Measurements from ENCODE around the gene KASH5.

Gene KASH5

GRCh38 chr19:49348305-49349189, 39.5 kb upstream of the KASH5 start:
- DNase-seq = no peak
- TF ChIP-seq GATA1 (IDR thresholded peaks at IDR 0.05; ENCODE audit: low read depth, low read length) (no peak), POLR2A (IDR thresholded peaks at IDR 0.05; ENCODE audit: low read length) (no peak)

DNA sequence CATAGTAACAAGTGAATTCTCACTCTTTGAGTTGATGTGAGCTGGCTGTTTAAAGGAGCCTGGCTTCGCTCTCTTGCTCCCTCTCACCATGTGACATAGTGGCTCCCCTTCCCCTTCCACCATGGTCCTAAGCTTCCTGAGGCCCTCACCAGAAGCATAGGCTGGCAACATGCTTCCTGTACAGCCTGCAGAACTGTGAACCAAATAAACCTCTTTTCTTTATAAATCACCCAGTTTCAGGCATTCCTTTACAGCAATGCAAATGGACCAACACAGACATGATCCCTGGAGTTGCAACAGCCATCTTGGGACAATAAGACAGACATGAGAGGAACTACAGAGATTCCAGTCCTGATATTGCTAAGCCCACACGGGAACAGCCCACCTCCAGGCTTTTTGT, 38.5 kb upstream of the KASH5 start:
- TF ChIP-seq POLR2A (IDR thresholded peaks at IDR 0.05; ENCODE audit: low read length) (no peak), GATA1 (IDR thresholded peaks at IDR 0.05; ENCODE audit: low read depth, low read length) (no peak)
- no peak for DNase-seq

DNA sequence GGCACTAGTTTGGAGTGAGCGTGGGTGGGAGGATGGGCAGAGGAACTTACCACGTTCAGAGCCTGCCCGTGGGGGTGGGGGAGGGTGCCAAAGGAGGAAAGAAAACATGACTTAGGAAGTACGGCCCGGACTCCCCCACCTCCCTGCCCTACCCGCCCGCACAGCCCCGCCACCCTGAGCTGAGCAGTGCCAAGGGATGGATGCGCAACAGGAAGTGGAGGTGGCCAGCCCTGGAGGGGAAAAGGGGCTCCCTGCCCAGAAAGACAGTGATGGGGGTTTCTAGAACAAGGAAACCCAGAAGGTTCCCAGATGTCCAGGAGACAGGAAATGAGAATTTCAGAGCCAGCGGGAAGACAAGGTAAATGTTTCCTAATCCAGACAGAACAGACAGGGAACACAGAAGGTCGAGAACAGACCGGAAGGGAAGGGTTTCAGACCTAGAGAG, 32.1 kb upstream of the KASH5 start:
- DNase-seq = no peak
- TF ChIP-seq POLR2A (IDR thresholded peaks at IDR 0.05; ENCODE audit: low read length) = no peak

DNA sequence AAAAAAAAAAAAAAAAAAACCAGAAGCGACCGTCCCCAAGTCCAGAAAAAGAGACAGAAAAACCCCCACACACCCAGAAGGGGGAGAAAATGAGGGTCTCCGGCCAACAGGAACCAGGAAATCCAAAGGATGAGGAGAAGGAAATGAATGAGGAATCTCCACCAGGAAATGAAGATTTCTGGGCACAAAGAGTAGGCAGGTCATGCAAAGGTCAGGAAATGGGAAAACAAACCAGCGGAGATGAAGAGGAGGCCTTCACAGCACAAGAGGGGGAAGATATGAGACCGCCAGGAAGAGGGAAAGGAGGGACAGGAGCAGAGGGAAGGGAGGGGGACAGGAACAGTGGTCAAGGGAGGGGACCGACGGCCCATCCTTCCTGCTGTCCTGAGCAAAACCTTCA, 31.7 kb upstream of the KASH5 start:
- TF ChIP-seq POLR2A (IDR thresholded peaks at IDR 0.05; ENCODE audit: low read length) = no peak
- no peak for TF ChIP-seq GATA1 (IDR thresholded peaks at IDR 0.05; ENCODE audit: low read depth, low read length)
- DNase-seq = no peak

DNA sequence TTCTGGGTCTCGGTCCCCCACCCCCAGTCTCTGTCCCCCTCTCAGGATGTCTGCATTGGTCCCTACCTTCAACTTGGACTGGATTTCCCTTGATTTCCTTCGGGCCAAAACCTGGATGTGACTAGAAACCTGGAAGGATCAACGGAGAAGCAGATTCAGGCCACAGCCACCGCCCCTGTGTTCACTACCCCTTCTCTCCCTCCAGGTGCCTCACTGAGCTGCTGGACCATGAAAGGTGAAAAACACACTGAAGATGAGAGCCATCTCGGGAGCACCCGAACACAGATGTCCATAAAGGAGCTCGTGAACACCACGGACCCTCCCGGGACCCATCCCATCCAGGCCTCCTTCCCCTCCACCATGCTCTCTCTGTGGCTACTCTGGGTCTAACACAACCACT, 30.9 kb upstream of the KASH5 start:
- no peak for DNase-seq
- TF ChIP-seq GATA1 (IDR thresholded peaks at IDR 0.05; ENCODE audit: low read depth, low read length) = no peak
- TF ChIP-seq POLR2A (IDR thresholded peaks at IDR 0.05; ENCODE audit: low read length) = no peak

DNA sequence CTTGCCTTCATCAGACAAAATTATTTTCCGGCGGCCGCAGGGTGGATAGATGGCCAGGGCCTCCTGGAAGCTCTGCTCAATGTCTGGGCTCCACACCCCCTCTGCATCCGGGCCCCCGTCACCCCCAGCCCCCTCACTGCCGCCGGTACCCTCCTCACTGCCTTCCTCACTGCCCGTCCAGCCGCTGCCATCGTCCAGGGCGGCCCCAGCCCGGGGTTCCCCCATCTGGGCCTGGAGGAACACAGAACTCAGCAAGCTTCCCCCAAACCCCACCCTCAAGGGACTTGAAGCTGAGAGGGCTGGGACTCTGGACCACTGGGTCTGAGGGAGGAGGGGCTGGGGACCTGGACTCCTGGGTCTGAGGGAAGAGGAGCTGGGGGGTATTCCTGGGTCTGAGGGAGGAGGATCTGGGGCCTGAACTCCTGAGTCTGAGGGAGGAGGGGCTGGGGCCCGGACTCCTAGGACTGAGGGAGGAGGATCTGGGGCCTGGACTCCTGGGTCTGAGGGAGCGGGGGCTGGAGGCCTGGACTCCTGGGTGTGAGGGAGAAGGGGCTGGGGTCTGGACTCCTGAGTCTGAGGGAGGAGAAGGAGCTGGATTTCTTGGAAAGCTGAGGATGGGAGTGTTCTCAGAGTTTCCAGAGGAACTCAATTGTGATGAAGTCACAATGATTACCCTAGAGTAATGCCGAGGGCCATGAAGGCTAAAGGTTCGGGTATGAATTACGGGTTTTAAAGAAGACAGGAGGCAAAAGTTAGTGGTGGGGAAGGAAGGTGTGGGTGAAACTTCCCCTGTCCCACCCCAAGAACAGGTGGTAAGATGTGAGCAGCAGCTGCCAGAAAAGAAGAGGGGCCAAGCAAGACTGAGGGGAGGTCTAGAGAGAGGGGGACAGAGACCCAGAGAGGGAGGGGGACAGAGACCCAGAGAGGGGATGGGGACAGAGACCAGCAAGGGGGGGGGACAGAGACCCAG, 27.9 kb upstream of the KASH5 start:
- no peak for DNase-seq
- no peak for TF ChIP-seq GATA1 (IDR thresholded peaks at IDR 0.05; ENCODE audit: low read depth, low read length)
- no peak for TF ChIP-seq POLR2A (IDR thresholded peaks at IDR 0.05; ENCODE audit: low read length)

GRCh38 chr19:49361438-49362047, 26.5 kb upstream of the KASH5 start:
- TF ChIP-seq POLR2A (IDR thresholded peaks at IDR 0.05; ENCODE audit: low read length) = no peak
- no peak for TF ChIP-seq GATA1 (IDR thresholded peaks at IDR 0.05; ENCODE audit: low read depth, low read length)
- no peak for DNase-seq

- TF ChIP-seq GATA1 (IDR thresholded peaks at IDR 0.05; ENCODE audit: low read depth, low read length) = no peak
- TF ChIP-seq POLR2A (IDR thresholded peaks at IDR 0.05; ENCODE audit: low read length) = no peak
- DNase-seq = no peak
Observed at GRCh38 chr19:49362048-49362928, 25.8 kb upstream of the KASH5 start, which contains the start of gene TEAD2. Gene TEAD2 (minus strand): TSS chr19:49362416. CDS start chr19:49360075, 2,341 bp downstream.

DNA sequence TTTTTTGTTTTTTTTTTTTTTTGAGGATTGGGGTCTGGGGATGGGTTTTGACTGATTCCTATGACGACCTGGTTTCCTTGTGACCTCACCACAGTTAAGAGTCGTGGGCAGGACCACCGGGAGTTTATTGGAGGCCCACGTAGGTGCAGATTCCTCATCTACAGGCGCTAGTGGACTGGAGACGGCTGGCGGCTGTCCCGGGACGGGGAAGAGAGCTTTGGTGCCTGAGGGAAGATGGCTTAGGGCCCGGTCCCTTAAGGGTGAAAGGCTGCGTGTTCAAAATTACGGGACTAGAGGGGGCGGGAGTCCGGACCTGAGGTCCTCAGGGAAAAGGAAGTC, 25.2 kb upstream of the KASH5 start:
- TF ChIP-seq POLR2A (IDR thresholded peaks at IDR 0.05; ENCODE audit: low read length) (no peak), GATA1 (IDR thresholded peaks at IDR 0.05; ENCODE audit: low read depth, low read length) (no peak)
- no peak for DNase-seq

DNA sequence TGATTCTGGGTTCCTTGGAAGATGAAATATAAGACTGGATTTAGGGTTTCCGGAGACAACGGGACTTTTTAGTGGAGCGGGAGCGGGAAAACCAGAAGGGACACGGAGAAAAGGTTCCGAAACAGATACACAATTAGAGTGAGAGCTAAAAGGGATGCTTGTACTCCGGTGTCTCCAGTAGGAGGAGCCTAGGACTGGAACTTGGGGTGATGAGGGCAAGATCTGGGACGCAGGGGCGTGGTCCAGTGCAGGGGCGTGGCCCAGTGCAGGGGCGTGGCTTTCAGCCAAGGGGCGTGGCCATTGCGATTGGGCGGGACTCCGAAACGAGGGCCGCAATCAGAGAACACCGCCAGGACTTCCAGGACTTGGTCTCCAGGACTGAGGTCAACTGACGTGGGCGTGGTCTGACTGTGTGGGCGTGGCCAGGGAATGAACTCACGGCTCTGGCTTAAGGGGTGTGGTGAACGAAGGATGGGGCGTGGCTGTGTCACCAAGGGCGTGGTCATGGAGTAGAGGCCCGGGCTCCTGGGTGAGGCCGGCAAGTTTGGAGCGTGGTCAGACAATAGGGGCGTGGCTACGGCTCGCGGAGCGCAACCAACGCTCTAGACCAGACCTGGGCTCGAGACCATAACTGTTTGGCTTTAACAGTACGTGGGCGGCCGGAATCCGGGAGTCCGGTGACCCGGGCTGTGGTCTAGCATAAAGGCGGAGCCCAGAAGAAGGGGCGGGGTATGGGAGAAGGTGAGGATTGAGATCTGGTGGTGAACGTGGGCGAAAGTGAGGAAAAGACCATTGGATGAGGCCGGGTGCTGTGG, 24.6 kb upstream of the KASH5 start, which contains the start of gene DKKL1:
TSS of gene DKKL1 (plus strand) at position 610 of the 815 bp plus-strand sequence. CDS start at position 732, 122 bp downstream.
- peak; percentile 92 for DNase-seq
- no peak for TF ChIP-seq GATA1 (IDR thresholded peaks at IDR 0.05; ENCODE audit: low read depth, low read length)
- no peak for TF ChIP-seq POLR2A (IDR thresholded peaks at IDR 0.05; ENCODE audit: low read length)

DNA sequence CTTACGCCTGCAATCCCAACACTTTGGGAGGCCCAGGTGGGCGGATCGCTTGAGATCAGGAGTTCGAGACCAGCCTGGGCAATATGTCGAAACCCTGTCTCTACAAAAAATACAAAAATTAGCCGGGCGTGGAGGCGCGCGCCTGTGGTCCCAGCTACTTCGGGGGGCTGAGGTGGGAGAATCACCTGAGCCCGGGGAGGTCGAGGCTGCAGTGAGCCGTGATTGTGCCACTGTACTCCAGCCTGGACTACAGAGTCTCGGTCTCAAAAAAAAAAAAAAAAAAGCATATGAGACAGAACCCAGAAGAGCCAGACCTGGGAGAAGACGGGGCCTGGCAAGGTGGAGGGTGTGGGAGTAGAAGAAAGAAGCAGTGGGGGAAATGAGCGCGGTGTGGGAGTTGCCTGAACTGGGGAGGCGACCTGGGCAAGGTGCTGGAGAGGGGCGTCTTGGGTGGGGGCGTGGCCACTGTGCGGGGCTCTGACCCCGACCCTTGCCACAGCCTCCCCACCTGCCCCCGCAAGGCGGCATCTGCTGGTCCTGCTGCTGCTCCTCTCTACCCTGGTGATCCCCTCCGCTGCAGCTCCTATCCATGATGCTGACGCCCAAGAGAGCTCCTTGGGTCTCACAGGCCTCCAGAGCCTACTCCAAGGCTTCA, 23.8 kb upstream of the KASH5 start:
- TF ChIP-seq GATA1 (IDR thresholded peaks at IDR 0.05; ENCODE audit: low read depth, low read length) = no peak
- no peak for TF ChIP-seq POLR2A (IDR thresholded peaks at IDR 0.05; ENCODE audit: low read length)
- DNase-seq = no peak

GRCh38 chr19:49366110-49366509, 21.9 kb upstream of the KASH5 start:
- DNase-seq = no peak
- no peak for TF ChIP-seq POLR2A (IDR thresholded peaks at IDR 0.05; ENCODE audit: low read length)
- no peak for TF ChIP-seq GATA1 (IDR thresholded peaks at IDR 0.05; ENCODE audit: low read depth, low read length)

Measured in erythroblast (primary cell).